DMS79 treated with DMSO at 0.1 percent for 48 hours (cell line): ENCODE measurements around the gene VSIG8.

Experiments used
- DNase-seq: peaks from one replicate; lab custom pipeline; 2025; lab: John Stamatoyannopoulos, UW

VSIG8 gene

GRCh38 chr1:159883134-159883533 is 20.7 kb upstream of the VSIG8 start:
- no peak for DNase-seq

GRCh38 chr1:159882527-159882862 is 20.0 kb upstream of the VSIG8 start:
- DNase-seq: no peak

GRCh38 chr1:159881622-159882526 is 19.4 kb upstream of the VSIG8 start:
- DNase-seq: peak; percentile 89

- peak; percentile 42 for DNase-seq
These were observed 18.0 kb upstream of the VSIG8 start for GRCh38 chr1:159880430-159880829.

- no peak for DNase-seq
These were observed 17.5 kb upstream of the VSIG8 start for GRCh38 chr1:159879977-159880376.

GRCh38 chr1:159879136-159879535 is 16.7 kb upstream of the VSIG8 start:
- no peak for DNase-seq

- DNase-seq: peak; percentile 64
These were observed 15.4 kb upstream of the VSIG8 start for GRCh38 chr1:159877695-159878444.

GRCh38 chr1:159873530-159874143 is 11.2 kb upstream of the VSIG8 start:
- no peak for DNase-seq

- DNase-seq: no peak
These were observed 10.4 kb upstream of the VSIG8 start for GRCh38 chr1:159872891-159873290.

- no peak for DNase-seq
These were observed 8.2 kb upstream of the VSIG8 start for GRCh38 chr1:159870704-159871103.

GRCh38 chr1:159869607-159870006 is 7.2 kb upstream of the VSIG8 start:
- DNase-seq: no peak

GRCh38 chr1:159869173-159869572 is 6.7 kb upstream of the VSIG8 start:
- DNase-seq: no peak

GRCh38 chr1:159868766-159869165 is 6.3 kb upstream of the VSIG8 start:
- no peak for DNase-seq

GRCh38 chr1:159867664-159868026 is 5.2 kb upstream of the VSIG8 start:
- DNase-seq: peak; percentile 96

GRCh38 chr1:159866905-159867663 is 4.6 kb upstream of the VSIG8 start:
- no peak for DNase-seq

GRCh38 chr1:159866066-159866465 is 3.6 kb upstream of the VSIG8 start:
- DNase-seq: no peak

- DNase-seq: no peak
These were observed 1.8 kb upstream of the VSIG8 start for GRCh38 chr1:159864262-159864661.

GRCh38 chr1:159862031-159862430 is 426 bp downstream of the VSIG8 start:
- no peak for DNase-seq

- DNase-seq: no peak
These were observed 1.2 kb downstream of the VSIG8 start for GRCh38 chr1:159861218-159861617.

- DNase-seq: no peak
These were observed 2.0 kb downstream of the VSIG8 start for GRCh38 chr1:159860456-159860855.

GRCh38 chr1:159859767-159860322 is 2.6 kb downstream of the VSIG8 start:
- no peak for DNase-seq

GRCh38 chr1:159857889-159858288 is 4.6 kb downstream of the VSIG8 start:
- DNase-seq: no peak
